Right cardiac atrium (tissue), 5 donors: Measurements from ENCODE around the gene EIF3F. TPM values are rescaled to one million over a fixed set of nuclear protein-coding genes. Genes with fewer than 3 reads are reported as not detected.
A peak's percentile ranks its signal among the peaks of the same experiment; 100 is the strongest.

Experiments used
- ATAC-seq, 2 donors: fragments of 200-7000 bp; cut with Tn5 transposase; one replicate each; pipeline versions ENCODE4 v1.8.0 to v1.9.1; 2020; ENCODE audit warnings: moderate library complexity in 2 of 2, mild to moderate bottlenecking in 1 of 2
- DNase-seq, 3 donors: peaks; one replicate each; pipeline ENCODE4 v3.0.0-alpha.2; 2020
- H3K27ac ChIP-seq: one replicate; pipeline ENCODE4 v1.5.1; 2013; ENCODE audit warnings: mild to moderate bottlenecking, low read length, control low read depth, moderate library complexity
- H3K27me3 ChIP-seq: one replicate; pipeline ENCODE4 v1.6.1; 2013; ENCODE audit not compliant: control insufficient read depth, insufficient read depth
- H3K4me1 ChIP-seq: one replicate; pipeline ENCODE4 v1.6.1; 2013; ENCODE audit warnings: low read length; ENCODE audit not compliant: control insufficient read depth, insufficient read depth
- H3K4me3 ChIP-seq: one replicate; pipeline ENCODE4 v1.5.1; 2013; ENCODE audit warnings: low read length, control low read depth
- H3K9me3 ChIP-seq: one replicate; pipeline ENCODE4 v1.6.1; 2013; ENCODE audit warnings: low read length; ENCODE audit not compliant: control insufficient read depth
- WGBS: extraction: QIAGEN DNeasy Blood & Tissue Kit; methylation state at CpG from one replicate; pipeline ENCODE4 v1.1.7; 2013; 5-methylcytosine and 5-hydroxymethylcytosine counted together
- intact Hi-C, 4 donors: fragments of 100-400 bp; cut with DNase I; formaldehyde crosslinking; loops; one replicate each; pipeline versions ENCODE4 v1.11.0 to v1.14.0; 2022 to 2023
- polyA plus RNA-seq: library from polyadenylated mRNA; stranded (reverse); fragments of 200-250 nt; gene quantifications from one replicate; pipeline ENCODE4 v1.2.3, GENCODE V29; 2013
- total RNA-seq, 4 donors: library from RNA; stranded (reverse); fragmentation: NEBNext Ultra II Directional; extraction: Animal tissue kit (Norgen Biotek cat#: 25700); gene quantifications; one replicate each; pipeline ENCODE4 v1.2.1, GENCODE V29; 2021
- donor health status: healthy with polysubstance abuse.
- donor health status: DM: no; HTN: yes; CAD: no.
- donor health status: DM: no; HTN: no; CAD: no.
- donor health status: DM: no; HTN: yes; CAD: no; lungs with severe emphysema.
- donor health status: DM: yes; HTN: yes; CAD: no.

The EIF3F gene
- total and polyA plus RNA-seq, 5 donors: 152 to 179 (median 161) TPM

DNA sequence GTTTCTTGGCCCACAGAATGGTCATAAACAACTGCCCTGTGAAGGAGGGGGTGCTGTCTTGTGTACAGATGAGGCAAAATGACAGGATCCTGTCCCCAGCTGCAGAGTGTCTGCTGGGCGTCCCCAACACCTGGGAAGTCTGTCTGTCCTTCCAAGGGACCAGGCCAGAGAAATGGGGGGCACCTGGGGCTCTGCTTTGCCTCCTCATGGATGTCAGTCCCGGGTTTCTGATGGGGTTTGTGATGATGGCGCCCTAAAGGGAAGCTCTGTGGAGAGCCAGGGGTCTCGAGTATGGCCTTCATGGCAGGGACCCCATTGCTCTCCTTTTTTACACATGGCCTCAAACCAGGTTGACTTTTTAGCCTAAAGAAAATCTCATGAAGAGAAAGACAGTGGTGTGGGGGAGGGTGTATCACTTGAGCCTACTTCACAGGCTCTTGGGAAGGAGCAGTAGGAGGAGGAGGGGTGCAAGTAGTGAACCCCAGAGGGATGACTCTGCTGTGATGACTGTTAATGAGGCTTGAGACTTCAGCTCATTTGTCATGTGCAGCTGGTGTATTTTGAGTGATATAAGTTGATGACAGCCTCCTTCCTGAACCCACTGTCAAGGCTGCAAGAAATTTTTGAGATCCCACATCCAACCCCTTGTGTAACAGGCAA, 53.3 kb downstream of the EIF3F start:
- ATAC-seq: no peak
- no peak for DNase-seq
- Histone ChIP-seq H3K4me3 (no peak overlapping the region), H3K27ac (no peak overlapping the region), H3K27me3 (no peaks in the 10 kb centered on the region), H3K4me1 (no peaks in the 10 kb centered on the region), H3K9me3 (no peaks in the 10 kb centered on the region)
- 83% methylated on average over 4 of the region's 4 CpGs for WGBS
- intact Hi-C loops: no loop called here

DNA sequence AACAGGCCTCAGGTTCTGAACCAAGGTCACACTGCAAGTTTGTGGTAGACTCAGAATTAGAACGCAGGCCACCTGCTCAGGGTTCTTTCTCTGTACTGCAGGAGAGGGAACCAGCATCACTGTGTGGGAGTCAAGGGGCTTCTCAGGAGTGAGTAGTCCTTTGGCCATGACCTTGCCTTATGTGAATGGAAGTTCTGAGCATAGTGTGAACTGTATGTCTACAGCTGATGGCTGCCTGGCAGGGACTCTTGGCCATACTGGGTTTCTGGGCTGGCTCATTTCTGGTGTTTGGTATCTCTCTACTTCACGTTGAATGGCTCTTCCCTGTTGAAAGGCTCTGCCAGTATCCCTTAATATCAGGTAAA, 53.8 kb downstream of the EIF3F start:
- 88% methylated on average over 2 of the region's 2 CpGs for WGBS
- intact Hi-C loops: no loop called here

DNA sequence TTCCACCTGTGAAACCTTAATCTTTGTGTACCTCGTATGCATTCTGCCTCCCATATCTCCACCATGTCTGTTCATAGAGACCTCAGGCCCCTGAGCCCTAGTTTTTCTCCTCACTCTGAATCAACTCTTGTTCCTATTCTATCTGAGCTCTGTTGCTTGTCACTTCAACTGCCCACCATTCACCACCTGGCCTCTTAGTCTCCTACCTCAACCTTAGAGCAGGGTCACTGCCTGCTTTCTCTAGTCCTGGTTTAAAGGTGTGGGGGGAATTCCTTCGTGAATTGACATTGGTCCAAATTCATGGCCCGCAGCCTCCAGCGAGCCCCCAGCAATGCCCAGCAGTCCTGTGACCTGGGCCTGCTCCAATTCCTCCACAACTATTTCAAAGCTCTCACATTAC, 54.4 kb downstream of the EIF3F start:
- Histone ChIP-seq H3K27me3 (no peaks in the 10 kb centered on the region), H3K4me1 (peaks cover 4% of the 10 kb centered on the region), H3K9me3 (no peaks in the 10 kb centered on the region), H3K4me3 (no peak overlapping the region), H3K27ac (no peak overlapping the region)
- no peak for DNase-seq
- WGBS: 94% methylated on average over 4 of the region's 4 CpGs
- intact Hi-C loops: no loop called here
- no peak for ATAC-seq

More for the DNA sequence above, 53.8 kb downstream of the EIF3F start:
- Histone ChIP-seq H3K9me3 (no peaks in the 10 kb centered on the region), H3K4me1 (peaks cover 3% of the 10 kb centered on the region), H3K27me3 (no peaks in the 10 kb centered on the region), H3K4me3 (no peak overlapping the region), H3K27ac (no peak overlapping the region)
- DNase-seq: no peak
- ATAC-seq: no peak

GRCh38 chr11:8043756-8044155, 56.6 kb downstream of the EIF3F start:
- WGBS: 52% methylated on average over 2 of the region's 2 CpGs

GRCh38 chr11:8045839-8046238, 58.7 kb downstream of the EIF3F start:
- 40% methylated on average over 4 of the region's 4 CpGs for WGBS
- no peak overlapping the region for H3K4me3 ChIP-seq
- intact Hi-C loops: no loop called here
- no peak for DNase-seq
- H3K27ac ChIP-seq: no peak overlapping the region
- no peaks in the 10 kb centered on the region for H3K9me3 ChIP-seq
- H3K4me1 ChIP-seq: peaks cover 4% of the 10 kb centered on the region
- ATAC-seq: peak in 1 of 2 donors; percentile 33
- no peaks in the 10 kb centered on the region for H3K27me3 ChIP-seq

More at GRCh38 chr11:8043756-8044155, 56.6 kb downstream of the EIF3F start:
- no peak for ATAC-seq
- Histone ChIP-seq H3K4me1 (peaks cover 4% of the 10 kb centered on the region), H3K27me3 (no peaks in the 10 kb centered on the region), H3K27ac (no peak overlapping the region), H3K4me3 (no peak overlapping the region), H3K9me3 (no peaks in the 10 kb centered on the region)
- intact Hi-C loops: no loop called here
- no peak for DNase-seq

- no peak overlapping the region for H3K4me3 ChIP-seq
- peaks cover 4% of the 10 kb centered on the region for H3K4me1 ChIP-seq
- no peak overlapping the region for H3K27ac ChIP-seq
- DNase-seq (no peak), ATAC-seq (no peak)
- 80% methylated on average over 3 of the region's 3 CpGs for WGBS
- no peaks in the 10 kb centered on the region for H3K9me3 ChIP-seq
- intact Hi-C loops: no loop called here
- H3K27me3 ChIP-seq: no peaks in the 10 kb centered on the region
Observed at GRCh38 chr11:8047382-8047781, 60.2 kb downstream of the EIF3F start.

DNA sequence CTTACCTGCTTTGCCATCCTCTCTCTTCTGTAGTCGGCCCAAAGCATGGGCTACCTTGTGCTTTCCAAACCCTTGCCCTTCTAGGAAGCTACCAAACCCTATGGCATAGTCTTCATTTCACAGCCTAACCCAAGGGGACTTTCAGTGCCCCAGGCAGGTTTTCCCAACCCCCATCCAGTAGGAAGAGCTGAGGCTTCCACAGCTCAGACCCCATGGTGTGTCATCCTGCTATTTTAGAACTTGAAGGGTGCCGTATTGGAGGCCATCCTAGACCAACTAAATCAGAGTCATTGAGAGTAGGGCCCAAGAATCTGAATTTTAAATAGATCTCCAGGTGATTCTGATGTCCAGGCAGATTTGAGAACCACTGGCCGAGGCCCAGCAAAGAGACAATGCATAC, 61.9 kb downstream of the EIF3F start:
- no peak for ATAC-seq

More for the DNA sequence above, 61.9 kb downstream of the EIF3F start:
- Histone ChIP-seq H3K4me1 (peaks cover 4% of the 10 kb centered on the region), H3K27me3 (no peaks in the 10 kb centered on the region), H3K27ac (no peak overlapping the region), H3K9me3 (no peaks in the 10 kb centered on the region), H3K4me3 (no peak overlapping the region)
- DNase-seq: no peak
- intact Hi-C loops: no loop called here
- 81% methylated on average over 3 of the region's 3 CpGs for WGBS

Other genes with a start within 250 kb of the EIF3F start
- not detected for gene OR5P2, start 190.4 kb upstream of the EIF3F start, total RNA-seq
- gene OR5P2, start 190.4 kb upstream of the EIF3F start, polyA plus RNA-seq: not detected
- gene OR5P3, start 156.5 kb upstream of the EIF3F start, total RNA-seq: not detected
- not detected for gene OR5P3, start 156.5 kb upstream of the EIF3F start, polyA plus RNA-seq
- gene OR10A6, start 56.1 kb upstream of the EIF3F start, total RNA-seq: not detected
- gene OR10A6, start 56.1 kb upstream of the EIF3F start, polyA plus RNA-seq: not detected
- gene OR10A3, start 45.6 kb upstream of the EIF3F start, total RNA-seq: not detected
- gene OR10A3, start 45.6 kb upstream of the EIF3F start, polyA plus RNA-seq: not detected
- gene NLRP10, start 21.9 kb upstream of the EIF3F start, total RNA-seq: not detected
- not detected for gene NLRP10, start 21.9 kb upstream of the EIF3F start, polyA plus RNA-seq
- gene TUB, start 93.9 kb downstream of the EIF3F start, total RNA-seq: 10 to 100 TPM; 24.8 to 31.2 (median 28.0) TPM
- 10.0 TPM for gene TUB, start 93.9 kb downstream of the EIF3F start, polyA plus RNA-seq
- 10 to 100 TPM; 12.8 to 20.2 (median 17.5) TPM for gene RIC3, start 181.7 kb downstream of the EIF3F start, total RNA-seq
- 10.0 TPM for gene RIC3, start 181.7 kb downstream of the EIF3F start, polyA plus RNA-seq